HG03066 (cell line): Measurements from ENCODE around the gene TACR1.
"Not testable (repeated sequence)": the region's sequence is repeated elsewhere in the genome, so short reads cannot be mapped to it uniquely, and the experiment has no call there.

Experiments used
- ATAC-seq: cut with Tn5 transposase; IDR thresholded peaks from one replicate; pipeline ENCODE4 v1.9.1; 2021; ENCODE audit warnings: low read depth; ENCODE audit not compliant: unreplicated experiment

TACR1 gene, protein sequence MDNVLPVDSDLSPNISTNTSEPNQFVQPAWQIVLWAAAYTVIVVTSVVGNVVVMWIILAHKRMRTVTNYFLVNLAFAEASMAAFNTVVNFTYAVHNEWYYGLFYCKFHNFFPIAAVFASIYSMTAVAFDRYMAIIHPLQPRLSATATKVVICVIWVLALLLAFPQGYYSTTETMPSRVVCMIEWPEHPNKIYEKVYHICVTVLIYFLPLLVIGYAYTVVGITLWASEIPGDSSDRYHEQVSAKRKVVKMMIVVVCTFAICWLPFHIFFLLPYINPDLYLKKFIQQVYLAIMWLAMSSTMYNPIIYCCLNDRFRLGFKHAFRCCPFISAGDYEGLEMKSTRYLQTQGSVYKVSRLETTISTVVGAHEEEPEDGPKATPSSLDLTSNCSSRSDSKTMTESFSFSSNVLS

DNA sequence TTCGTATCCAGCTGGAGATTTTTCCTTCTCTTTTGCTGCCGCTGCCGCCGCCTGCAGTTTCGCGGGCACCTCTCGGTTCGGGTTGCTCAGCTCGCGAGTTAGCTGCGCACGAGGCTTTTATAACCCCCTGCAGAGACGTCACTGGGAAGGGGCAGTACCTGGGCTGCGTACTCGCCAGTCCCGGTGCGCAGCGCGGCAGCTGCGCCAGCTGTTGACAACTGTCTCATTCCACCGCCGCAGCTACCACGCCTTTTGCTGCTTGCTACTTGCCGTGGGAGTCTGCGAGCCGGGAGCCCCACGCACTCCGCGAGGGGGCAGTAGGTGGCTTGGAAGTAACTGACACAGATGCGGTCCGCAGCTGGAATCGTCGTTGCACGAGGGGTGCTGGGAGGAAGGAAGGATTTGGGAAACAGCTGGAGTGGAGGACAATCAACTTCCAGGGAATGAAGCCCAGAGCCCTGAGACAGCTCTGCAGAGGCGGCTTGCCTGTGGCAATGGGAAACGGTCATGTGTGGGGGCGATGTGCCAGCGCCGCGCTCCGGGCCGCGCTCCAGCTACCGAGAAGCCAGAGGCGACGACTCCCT lies at the start of gene TACR1:
TACR1 (minus strand) TSS at position 93 of the 584 bp plus-strand sequence. CDS start 586 bp downstream, outside the sequence.
- no peak for ATAC-seq

DNA sequence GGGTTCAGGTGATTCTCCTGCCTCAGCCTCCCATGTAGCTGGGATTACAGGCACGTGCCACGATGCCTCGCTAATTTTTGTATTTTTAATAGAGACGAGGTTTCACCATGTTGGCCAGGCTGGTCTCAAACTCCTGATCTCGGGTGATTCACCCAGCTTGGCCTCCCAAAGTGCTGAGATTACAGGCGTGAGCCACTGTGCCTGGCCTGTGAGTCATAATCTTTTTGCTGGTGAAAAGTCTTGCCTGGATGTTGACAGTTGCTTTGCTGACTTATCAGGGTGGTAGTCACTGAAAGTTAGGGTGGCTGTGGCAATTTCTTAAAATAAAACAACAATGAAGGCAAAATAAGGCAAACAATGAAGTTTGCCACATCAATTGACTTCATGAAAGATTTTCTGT lies 49.3 kb upstream of the TACR1 start:
- ATAC-seq = not testable (repeated sequence)

DNA sequence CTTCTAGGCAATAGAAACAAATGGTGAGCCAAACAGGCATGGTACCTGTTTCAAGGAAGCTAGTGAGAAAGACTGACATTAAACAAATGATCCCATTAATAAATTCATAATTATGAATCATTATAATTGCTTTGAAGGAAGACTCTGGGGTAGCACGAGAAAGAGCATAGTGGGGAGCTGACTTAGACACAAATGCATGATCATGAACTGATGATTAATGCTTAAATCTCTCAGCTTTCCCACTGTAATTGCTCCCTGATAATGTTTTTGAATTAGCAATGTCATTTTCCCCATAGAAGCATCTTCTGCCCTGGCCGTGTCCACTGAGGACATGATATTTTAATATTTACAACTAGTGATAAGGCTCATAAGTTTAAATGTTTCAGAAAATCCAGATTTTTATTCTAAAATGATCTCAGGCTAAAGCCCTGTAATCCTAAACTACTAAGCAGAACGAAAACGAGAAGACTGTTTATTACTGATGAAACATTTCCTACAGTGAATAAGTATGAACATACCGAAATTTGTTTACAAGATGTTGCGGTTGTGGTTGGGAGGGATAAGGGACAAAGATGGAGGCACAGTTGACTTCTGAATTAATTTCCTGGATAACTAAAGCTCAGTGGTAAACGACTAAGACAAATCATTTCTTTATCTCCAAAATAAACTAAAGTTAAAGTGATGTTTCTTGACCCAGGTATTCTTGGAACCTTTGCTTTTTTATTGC lies 47.3 kb upstream of the TACR1 start:
- ATAC-seq = no peak

DNA sequence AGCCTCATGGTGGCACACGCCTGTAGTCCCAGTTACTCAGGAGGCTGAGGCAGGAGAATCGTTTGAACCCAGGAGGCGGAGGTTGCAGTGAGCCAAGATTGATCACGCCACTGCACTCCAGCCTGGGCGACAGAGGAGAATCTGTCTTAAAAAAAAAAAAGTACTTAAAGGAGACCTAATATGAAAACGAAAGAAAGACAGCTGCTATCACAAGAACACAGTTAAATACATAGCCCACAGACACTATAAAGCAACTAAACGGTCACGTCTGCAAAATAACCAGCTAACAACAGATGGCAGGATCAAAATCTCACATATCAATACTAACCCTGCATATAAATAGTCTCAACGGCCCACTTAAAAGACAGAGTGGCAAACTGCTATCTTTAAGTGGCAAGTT lies 43.9 kb upstream of the TACR1 start:
- no peak for ATAC-seq

DNA sequence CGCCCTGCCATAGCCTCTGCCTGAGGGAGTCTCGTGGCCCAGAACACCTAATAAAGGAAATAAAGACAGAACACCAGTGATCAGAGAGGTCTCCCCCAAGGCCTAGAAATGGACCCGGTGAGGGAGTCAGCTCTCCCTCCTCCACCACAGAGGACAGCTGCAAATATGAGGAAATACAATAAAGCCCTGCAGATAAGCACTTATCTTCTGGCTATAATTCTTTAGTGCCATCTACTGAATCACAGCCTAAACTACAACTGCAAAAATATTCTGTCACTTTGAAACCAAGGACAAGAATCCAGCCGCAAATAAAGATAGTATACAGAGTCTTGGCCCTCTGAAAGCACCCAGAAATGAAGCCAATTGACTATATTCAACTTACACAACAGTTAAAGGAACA lies 42.4 kb upstream of the TACR1 start:
- ATAC-seq = no peak

DNA sequence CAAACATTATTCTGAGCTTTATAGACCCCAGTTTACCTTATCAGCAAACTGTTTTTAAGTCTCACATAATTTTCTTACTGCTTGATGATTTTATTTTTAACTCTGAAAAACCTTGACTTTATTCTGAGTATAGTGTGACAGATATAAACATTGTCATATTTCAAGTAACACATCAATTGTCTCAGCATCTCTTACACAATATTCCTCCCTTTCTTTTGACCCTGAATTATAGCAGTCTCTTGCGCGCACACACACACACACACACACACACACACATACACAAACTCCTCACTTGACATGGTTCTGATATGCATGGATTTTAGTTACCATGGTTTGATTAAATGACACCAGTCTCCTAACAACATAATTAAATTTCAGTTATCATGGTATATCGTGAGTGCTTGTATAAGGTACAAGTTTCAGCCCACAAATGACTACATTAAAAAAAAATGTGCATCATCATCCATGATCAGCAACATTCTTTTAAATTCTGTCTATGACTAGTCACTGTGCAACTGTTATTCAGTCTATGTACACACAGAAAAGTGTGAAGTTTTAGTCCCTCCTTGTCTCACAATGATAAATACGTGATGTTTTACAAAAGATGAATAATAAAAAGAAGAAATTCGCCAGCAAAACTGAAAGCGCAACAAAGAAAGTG lies 39.5 kb upstream of the TACR1 start:
- no peak for ATAC-seq

DNA sequence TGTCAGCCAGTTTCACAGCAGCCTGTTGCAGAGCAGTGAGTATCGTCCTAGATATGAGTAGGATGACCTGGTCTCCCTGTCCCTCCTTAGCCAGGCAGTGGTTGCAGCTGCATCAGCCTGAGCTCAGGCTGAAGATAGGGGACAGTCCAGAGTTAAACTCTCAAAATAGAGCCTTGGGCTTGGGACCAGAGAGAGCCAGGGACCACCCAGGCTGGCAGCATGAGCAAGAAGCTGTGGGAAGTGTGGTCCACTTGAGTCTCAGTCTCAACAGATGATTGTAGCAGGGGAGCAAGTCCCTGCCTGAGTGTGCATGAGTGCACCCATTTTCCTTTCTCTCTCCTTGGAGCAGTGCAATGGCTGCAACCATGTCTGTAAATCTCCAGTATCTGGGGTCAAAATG lies 38.0 kb upstream of the TACR1 start:
- ATAC-seq = no peak

DNA sequence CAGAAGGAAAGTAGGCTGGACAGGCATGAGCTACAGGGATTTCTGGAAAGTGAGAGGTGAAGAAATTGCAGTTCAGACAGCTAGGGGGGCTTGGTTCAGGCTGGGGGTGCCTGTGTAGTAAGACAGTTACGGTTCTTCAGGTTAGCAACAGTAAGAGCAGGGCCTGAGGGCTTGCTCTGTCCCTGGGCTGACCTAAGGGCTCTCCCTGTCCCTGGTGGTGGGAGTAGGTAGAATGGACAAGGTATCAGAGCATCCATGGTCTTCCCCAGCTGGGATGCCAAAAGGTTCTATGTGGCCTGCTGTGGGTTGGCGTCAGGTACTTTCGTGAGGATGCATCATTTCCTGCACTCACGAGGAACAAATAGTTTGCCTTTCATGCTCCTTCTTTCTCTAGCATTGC lies 34.6 kb upstream of the TACR1 start:
- no peak for ATAC-seq

DNA sequence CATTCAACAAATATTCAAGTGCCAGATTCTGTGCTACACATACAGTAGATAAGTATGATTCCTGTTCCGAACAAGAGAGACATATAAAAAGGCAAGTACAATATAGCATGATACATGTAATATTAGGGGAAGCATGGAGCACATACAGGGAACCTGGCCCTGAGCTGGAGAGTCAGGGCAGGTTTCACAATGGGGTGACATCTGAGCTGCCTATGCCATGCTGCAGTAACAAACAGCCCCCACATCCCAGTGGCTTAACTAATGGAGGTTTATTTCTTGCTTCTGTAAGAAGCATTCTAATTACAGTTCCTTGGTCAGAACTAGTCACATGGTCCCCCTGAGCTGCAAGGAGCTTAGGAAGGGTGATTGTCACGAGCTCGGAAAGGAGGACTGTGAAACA lies 27.3 kb upstream of the TACR1 start:
- ATAC-seq = no peak

DNA sequence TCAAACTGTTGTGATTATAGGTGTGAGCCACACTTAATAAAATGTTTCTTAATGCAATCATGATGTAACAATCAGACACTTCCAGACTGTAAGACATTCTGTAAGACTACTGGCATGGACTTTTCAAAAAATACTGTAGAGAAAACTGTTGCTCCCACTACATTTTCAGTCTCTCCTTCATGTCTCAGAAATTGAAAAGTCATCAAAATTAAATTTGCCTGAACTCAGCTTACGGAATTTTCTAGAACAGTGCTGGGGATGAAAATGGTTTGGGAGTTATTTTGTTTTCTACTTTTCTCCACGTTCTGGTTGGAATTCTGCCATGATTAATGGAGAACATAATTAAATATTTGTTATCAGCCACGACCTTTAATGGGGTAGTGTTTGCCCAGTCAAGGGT lies 26.8 kb upstream of the TACR1 start:
- ATAC-seq = no peak

DNA sequence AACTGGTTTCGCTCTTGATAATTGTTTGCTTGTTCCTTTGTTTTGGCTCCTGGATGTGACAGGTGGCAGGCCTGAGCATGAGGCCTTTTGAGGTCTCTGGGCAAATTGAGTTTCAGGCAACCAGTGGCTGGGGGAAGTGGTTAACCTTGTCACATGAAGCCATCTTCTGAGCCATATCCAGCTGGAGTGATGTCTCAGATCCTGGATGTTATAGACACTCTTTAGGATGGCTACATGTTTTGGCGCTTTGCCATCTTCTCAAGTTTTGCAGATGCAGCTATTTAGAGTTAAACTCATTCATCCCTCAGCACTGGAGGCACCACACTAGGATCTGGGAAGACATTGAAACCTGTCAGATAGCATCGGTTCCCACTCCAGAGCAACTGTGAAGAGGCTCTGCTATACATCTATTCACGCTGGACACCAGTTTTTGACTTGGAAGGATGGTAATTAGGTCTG lies 25.3 kb upstream of the TACR1 start:
- no peak for ATAC-seq

DNA sequence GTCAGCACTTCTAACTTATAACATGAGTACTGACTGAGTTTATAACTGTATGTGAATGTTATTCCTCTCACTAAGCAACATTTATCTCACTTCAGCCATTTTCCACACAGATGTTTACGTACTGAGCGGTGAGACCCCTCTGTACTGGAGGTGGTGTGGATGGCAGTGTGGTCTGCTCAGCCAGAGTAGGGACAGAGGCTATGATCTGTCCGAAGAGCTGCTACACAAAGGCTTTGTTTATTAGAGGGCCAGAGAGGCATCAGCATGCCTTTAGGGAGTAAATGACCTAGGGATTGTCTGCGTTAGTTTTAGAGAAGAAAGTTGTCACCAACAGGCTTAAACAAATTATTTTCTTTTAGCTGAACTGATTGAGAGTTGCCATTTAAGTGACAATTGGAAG lies 23.2 kb upstream of the TACR1 start:
- no peak for ATAC-seq

DNA sequence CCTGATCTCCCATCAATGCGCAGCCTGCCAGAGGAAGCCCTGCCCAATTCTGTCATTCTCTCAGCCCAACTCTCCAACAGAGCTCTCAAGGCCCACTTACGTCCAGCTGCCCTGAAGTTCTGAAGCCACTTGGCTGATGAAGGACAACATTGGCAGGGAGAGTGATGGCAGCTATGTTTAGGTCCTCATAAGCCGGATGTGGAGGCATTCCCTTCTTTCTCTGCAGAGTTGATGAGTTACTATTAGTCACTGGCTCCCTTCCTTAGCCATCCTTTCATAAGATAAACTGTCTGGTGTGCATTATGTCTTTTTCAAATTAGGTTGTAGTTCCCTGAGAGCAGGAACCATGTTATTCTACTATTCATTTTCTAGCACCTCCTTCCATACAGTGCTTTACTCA lies 22.5 kb upstream of the TACR1 start:
- ATAC-seq = no peak

DNA sequence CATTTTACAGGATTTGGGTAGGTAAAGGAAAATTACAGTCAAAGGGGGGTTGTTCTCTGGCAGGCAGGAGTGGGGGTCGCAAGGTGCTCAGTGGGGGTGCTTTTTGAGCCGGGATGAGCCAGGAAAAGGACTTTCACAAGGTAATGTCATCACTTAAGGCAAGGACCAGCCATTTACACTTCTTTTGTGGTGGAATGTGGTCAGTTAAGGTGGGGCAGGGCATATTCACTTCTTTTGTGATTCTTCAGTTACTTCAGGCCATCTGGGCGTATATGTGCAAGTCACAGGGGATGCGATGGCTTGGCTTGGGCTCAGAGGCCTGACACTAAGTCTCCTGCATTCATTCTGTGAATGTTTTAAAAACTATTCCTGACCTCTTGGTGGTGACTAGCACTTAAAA lies 19.9 kb upstream of the TACR1 start:
- ATAC-seq = not testable (repeated sequence)

DNA sequence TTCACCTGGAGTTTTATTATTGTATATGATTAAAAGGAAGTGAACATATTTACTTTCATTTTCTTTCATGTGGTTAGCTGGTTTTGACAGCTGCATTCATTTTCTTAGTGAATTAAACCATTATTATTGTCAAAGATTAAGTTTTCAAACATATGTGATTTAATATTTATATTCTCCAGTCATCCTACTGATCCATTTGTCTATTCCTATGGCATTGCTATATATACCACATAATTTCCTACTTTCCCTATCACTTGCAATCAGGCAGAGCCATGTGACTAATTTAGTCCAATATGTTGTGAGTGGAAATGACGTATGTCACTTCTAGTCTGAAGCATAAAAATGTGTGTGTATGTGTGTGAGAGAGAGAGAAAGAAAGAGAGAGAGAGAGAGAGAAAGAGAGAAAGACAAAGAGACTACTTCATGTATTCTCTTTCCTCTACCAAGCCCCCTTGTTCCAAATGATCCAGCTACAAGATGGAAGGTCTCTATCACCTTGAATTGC lies 12.0 kb upstream of the TACR1 start:
- ATAC-seq = no peak

DNA sequence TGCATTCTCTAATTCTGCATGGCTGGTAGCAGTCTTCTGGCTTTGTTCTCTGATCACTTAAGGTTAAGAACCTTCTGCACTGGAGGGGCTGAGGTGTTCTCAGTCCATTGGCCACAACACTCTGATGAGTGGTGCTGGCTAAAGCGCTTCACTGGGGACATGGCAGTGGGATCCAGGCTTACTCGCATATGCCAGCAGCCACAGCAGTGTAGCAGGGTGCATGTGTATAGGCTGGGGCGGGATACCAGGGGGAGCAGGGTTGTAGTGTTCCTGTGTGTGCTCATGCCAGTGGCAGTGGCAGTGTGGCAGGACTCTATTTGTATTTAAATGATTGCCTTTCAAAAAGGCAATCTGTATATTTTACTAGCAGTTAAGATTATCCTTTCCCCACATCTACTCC lies 11.1 kb upstream of the TACR1 start:
- ATAC-seq = no peak

DNA sequence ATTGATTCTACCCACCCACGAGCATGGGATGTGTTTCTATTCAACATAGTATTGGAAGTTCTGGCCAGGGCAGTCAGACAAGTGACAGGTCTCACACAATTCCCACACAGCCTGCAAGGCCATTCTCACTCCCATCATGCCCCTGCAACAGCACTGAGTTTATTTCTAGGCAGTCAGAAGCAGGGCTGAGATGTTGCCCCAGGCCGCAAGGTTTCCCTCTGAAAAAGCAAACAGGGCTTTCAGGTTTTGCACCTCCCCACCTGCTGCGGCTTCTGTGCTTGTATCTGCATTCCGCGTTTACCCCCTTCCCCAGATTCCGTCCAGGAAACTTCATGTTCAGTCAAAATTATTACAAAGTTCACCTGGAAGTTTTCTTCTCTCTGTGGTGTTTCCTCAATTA lies 9.4 kb upstream of the TACR1 start:
- ATAC-seq = no peak

DNA sequence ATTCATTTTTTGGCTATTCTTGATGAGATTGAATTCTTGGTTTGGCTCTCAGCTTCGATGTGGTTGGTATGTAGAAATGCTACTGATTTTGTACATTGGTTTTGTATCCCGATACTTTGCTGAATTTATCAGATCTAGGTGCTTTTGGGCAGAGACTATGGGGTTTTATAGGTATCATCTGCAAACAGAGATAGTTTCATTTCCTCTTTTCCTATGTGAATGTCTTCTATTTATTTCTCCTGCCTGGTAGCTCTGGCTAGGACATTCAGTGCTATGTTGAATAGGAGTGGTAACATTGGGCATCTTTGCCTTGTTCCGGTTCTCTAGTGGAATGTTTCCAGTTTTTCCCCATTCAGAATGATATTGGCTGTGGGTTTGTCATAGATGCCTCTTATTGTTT lies 5.5 kb upstream of the TACR1 start:
- no peak for ATAC-seq

DNA sequence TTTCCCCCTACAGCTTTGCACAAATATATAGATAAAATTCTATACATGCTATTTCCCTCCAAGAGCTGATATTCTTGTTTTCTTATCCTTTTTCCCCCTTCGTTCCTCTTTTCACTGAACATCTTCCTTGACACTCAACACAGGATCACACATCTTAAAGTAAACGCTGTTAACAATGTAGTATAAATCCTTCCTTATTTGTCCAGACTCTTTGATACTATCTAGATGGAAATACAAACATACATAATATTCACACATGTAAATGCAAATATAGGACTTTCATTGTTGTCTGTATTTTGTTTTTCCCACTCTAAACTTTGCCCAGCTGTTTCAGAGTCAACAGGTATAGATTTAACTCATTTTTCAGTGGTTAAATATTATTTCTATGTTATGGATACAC lies 3.0 kb upstream of the TACR1 start:
- ATAC-seq = no peak

DNA sequence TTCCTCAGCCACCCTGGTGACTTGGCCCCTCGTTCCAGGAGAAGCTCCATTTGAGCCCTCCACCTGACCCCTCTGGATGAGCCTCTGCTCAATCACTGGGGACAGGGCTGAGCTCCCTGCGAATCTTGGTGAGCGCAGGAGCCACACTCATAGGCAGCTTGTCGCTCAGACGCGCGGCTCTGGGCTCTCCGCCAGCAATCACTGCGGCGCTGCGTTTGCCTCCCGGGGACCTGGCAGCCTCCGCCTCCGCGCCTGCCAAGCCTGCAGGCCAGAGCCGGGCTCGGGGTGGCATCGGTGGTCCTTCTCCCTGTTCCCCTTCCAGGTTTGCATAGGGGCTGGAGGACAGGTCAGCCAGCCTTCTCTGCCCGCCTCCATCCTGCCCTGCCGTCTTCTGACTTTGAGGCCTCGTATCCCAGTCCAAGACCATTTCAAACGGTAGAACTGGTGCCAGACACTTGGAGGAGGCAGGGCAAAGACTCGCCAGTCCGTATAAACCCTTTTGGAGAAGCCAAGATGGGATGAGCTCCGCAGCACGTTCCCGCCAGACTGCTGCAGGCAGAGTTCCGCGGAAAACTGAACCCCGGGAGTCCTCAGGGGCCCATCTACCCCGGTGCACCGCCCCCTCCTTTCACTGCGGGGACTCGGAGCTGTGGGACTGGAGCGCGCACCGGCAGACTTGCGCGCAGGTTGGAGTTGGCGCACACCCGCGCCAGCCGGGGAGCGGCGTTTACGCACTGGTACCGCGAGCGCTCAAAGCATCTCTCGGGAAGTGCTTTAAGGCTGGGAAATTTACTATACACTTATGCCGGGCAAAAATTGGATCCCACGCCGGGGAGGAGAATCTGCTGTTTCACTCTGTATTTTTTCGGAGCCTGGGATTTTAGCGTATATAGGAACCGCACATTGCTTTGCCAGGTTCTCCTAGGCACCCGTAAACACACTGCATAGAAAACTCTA lies 1.1 kb upstream of the TACR1 start:
- ATAC-seq = no peak
